Liver (tissue), 9 donors: Measurements from ENCODE around the gene HSD17B12. TPM values are rescaled to one million over a fixed set of nuclear protein-coding genes. Genes with fewer than 3 reads are reported as not detected.

Experiments used
- DNase-seq: peaks from one replicate; pipeline ENCODE4 v3.0.0-alpha.2; 2017; ENCODE audit warnings: low spot score
- H3K27ac ChIP-seq, 2 donors: one replicate each; pipeline ENCODE4 v1.7.0; 2013; ENCODE audit warnings: inconsistent platforms in 2 of 2, low read length in 2 of 2, control low read depth in 1 of 2, low read depth in 1 of 2, mild to moderate bottlenecking in 1 of 2
- H3K27me3 ChIP-seq, 4 donors: one replicate each; pipeline versions ENCODE4 v1.6.1 to v1.7.0; 2013; ENCODE audit warnings: low read length in 3 of 4, inconsistent platforms in 1 of 4, mild to moderate bottlenecking in 1 of 4, moderate library complexity in 1 of 4; ENCODE audit not compliant: control insufficient read depth in 4 of 4, insufficient read depth in 4 of 4
- H3K36me3 ChIP-seq, 4 donors: one replicate each; pipeline versions ENCODE4 v1.6.1 to v1.7.0; 2013; ENCODE audit warnings: low read length in 3 of 4, mild to moderate bottlenecking in 3 of 4, low read depth in 1 of 4, moderate library complexity in 1 of 4; ENCODE audit not compliant: control insufficient read depth in 4 of 4, insufficient read depth in 3 of 4
- H3K4me1 ChIP-seq, 4 donors: one replicate each; pipeline versions ENCODE4 v1.6.1 to v1.7.0; 2013; ENCODE audit warnings: low read length in 3 of 4, mild to moderate bottlenecking in 3 of 4, moderate library complexity in 1 of 4; ENCODE audit not compliant: control insufficient read depth in 4 of 4, insufficient read depth in 4 of 4
- H3K4me3 ChIP-seq, 3 donors: one replicate each; pipeline versions ENCODE4 v1.6.1 to v1.7.0; 2013; ENCODE audit warnings: low read length in 3 of 3, control low read depth in 1 of 3, low read depth in 1 of 3, mild to moderate bottlenecking in 1 of 3
- H3K9ac ChIP-seq, 2 donors: one replicate each; pipeline ENCODE4 v1.7.0; 2013; ENCODE audit warnings: low read length in 2 of 2, mild to moderate bottlenecking in 2 of 2, moderate library complexity in 2 of 2, control low read depth in 1 of 2, low read depth in 1 of 2
- H3K9me3 ChIP-seq, 4 donors: one replicate each; pipeline versions ENCODE4 v1.6.1 to v1.7.0; 2013; ENCODE audit warnings: low read length in 3 of 4; ENCODE audit not compliant: control insufficient read depth in 4 of 4
- ATF3 ChIP-seq: IDR thresholded peaks from 2 replicates; pipeline ENCODE4 v1.6.1; 2016; ENCODE audit warnings: antibody characterized with exemption
- CTCF ChIP-seq: fragments of 150-350 bp; IDR thresholded peaks from 2 replicates; pipeline ENCODE4 v1.5.1; 2017; ENCODE audit warnings: improper control_type of control experiment, low read depth, low read length; ENCODE audit not compliant: missing input control
- EGR1 ChIP-seq, 2 donors: IDR thresholded peaks; 2 replicates each; pipeline ENCODE4 v1.6.1; 2016 to 2018; ENCODE audit warnings: antibody characterized with exemption in 2 of 2, low read depth in 2 of 2
- FOXA1 ChIP-seq: IDR thresholded peaks from 2 replicates; pipeline ENCODE4 v1.6.1; 2016; ENCODE audit warnings: antibody characterized with exemption
- FOXA2 ChIP-seq: IDR thresholded peaks from 2 replicates; pipeline ENCODE4 v1.6.1; 2016; ENCODE audit warnings: antibody characterized with exemption
- GABPA ChIP-seq, 2 donors: IDR thresholded peaks in 1 of 2; conservative IDR thresholded peaks in 1 of 2; 2 replicates each; pipeline ENCODE4 v1.6.1; 2016; ENCODE audit warnings: antibody characterized with exemption in 2 of 2, mild to moderate bottlenecking in 1 of 2, moderate library complexity in 1 of 2
- HNF4A ChIP-seq, 2 donors: conservative IDR thresholded peaks; 2 replicates each; pipeline ENCODE4 v1.6.1; 2016; ENCODE audit warnings: antibody characterized with exemption in 2 of 2, mild to moderate bottlenecking in 2 of 2
- HNF4G ChIP-seq: IDR thresholded peaks from 2 replicates; pipeline ENCODE4 v1.6.1; 2016; ENCODE audit warnings: antibody characterized with exemption
- JUND ChIP-seq, 2 donors: IDR thresholded peaks; 2 replicates each; pipeline ENCODE4 v1.6.1; 2016; ENCODE audit warnings: antibody characterized with exemption in 2 of 2
- MAX ChIP-seq: IDR thresholded peaks from 2 replicates; pipeline ENCODE4 v1.6.1; 2016; ENCODE audit warnings: antibody characterized with exemption
- NR2F2 ChIP-seq: IDR thresholded peaks from 2 replicates; pipeline ENCODE4 v1.6.1; 2016; ENCODE audit warnings: antibody characterized with exemption
- RAD21 ChIP-seq, 2 donors: IDR thresholded peaks; 2 replicates each; pipeline ENCODE4 v1.6.1; 2016; ENCODE audit warnings: antibody characterized with exemption in 2 of 2, mild to moderate bottlenecking in 2 of 2
- RXRA ChIP-seq, 2 donors: IDR thresholded peaks; 2 replicates each; pipeline ENCODE4 v1.6.1; 2017 to 2018; ENCODE audit warnings: antibody characterized with exemption in 2 of 2, mild to moderate bottlenecking in 1 of 2
- SP1 ChIP-seq: IDR thresholded peaks from 2 replicates; pipeline ENCODE4 v1.6.1; 2018; ENCODE audit warnings: antibody characterized with exemption, mild to moderate bottlenecking
- TAF1 ChIP-seq: conservative IDR thresholded peaks from 2 replicates; pipeline ENCODE4 v1.6.1; 2016; ENCODE audit warnings: antibody characterized with exemption, mild to moderate bottlenecking
- YY1 ChIP-seq: IDR thresholded peaks from 2 replicates; pipeline ENCODE4 v1.6.1; 2016; ENCODE audit warnings: antibody characterized with exemption, mild to moderate bottlenecking
- ZBTB33 ChIP-seq: IDR thresholded peaks from 2 replicates; pipeline ENCODE4 v1.6.1; 2016; ENCODE audit warnings: antibody characterized with exemption
- WGBS: extraction: QIAGEN DNeasy Blood & Tissue Kit; methylation state at CpG from one replicate; pipeline ENCODE4 v1.1.7; 2013; 5-methylcytosine and 5-hydroxymethylcytosine counted together
- polyA plus RNA-seq, 2 donors: library from polyadenylated mRNA; stranded (reverse) in 1 of 2; unstranded in 1 of 2; fragments of 200-250 nt in 1 of 2; fragments of >200 nt in 1 of 2; fragmentation: Nextera tagmentation in 1 of 2; extraction: Ambion mirVana in 1 of 2; gene quantifications; one replicate each; pipeline versions ENCODE4 v1.2.1 to v1.2.3, GENCODE V29; 2013 to 2015
- total RNA-seq, 2 donors: library from RNA; depleted of rRNA; stranded (reverse); fragments of >200 nt; gene quantifications; one replicate each; pipeline ENCODE4 v1.2.3, GENCODE V29; 2014
- donor health status: healthy.
- donor health status: healthy.
- donor health status: healthy.
- donor health status: healthy.
- donor health status: healthy.

Gene HSD17B12
- total and polyA plus RNA-seq, 4 donors, result 50.3 to 126 (median 68.3) TPM

GRCh38 chr11:43812471-43812870 is 131.9 kb downstream of the HSD17B12 start:
- H3K36me3 ChIP-seq, result peaks cover 0 to 5% (median 1%) of the 10 kb centered on the region in 4 donors
- H3K27me3 ChIP-seq, result no peaks in the 10 kb centered on the region
- H3K9ac ChIP-seq, result no peak overlapping the region
- no peak overlapping the region for H3K27ac ChIP-seq
- no peaks in the 10 kb centered on the region for H3K9me3 ChIP-seq
- H3K4me3 ChIP-seq, result no peak overlapping the region
- no peak for DNase-seq
- no peak for TF ChIP-seq SP1
- H3K4me1 ChIP-seq, result no peaks in the 10 kb centered on the region

- Histone ChIP-seq H3K27ac (no peak overlapping the region), H3K9me3 (no peaks in the 10 kb centered on the region), H3K9ac (no peak overlapping the region), H3K4me3 (no peak overlapping the region), H3K4me1 (no peaks in the 10 kb centered on the region), H3K27me3 (no peaks in the 10 kb centered on the region), H3K36me3 (peaks cover 1 to 5% (median 3%) of the 10 kb centered on the region in 4 donors)
- WGBS, result 93% methylated on average over 1 of the region's 1 CpG
- TF ChIP-seq NR2F2 (no peak), YY1 (no peak), JUND (IDR thresholded peaks at IDR 0.05) (no peak), HNF4A (conservative IDR thresholded peaks at IDR 0.05) (no peak), ZBTB33 (no peak), SP1 (no peak)
- DNase-seq, result no peak
These were observed 137.7 kb downstream of the HSD17B12 start for GRCh38 chr11:43818220-43818619.

- Histone ChIP-seq H3K9ac (no peak overlapping the region), H3K4me1 (no peaks in the 10 kb centered on the region), H3K27ac (no peak overlapping the region), H3K9me3 (no peaks in the 10 kb centered on the region), H3K4me3 (no peak overlapping the region), H3K27me3 (no peaks in the 10 kb centered on the region), H3K36me3 (peaks cover 1 to 5% (median 3%) of the 10 kb centered on the region in 4 donors)
- 96% methylated on average over 2 of the region's 2 CpGs for WGBS
- TF ChIP-seq FOXA1 (no peak), FOXA2 (no peak), GABPA (IDR thresholded peaks at IDR 0.05 in 1 of 2, conservative IDR thresholded peaks at IDR 0.05 in 1 of 2) (no peak), MAX (no peak), RXRA (IDR thresholded peaks at IDR 0.05) (no peak), JUND (IDR thresholded peaks at IDR 0.05) (no peak), EGR1 (IDR thresholded peaks at IDR 0.05; ENCODE audit: low read depth in 2 of 2) (no peak), ZBTB33 (no peak), HNF4A (conservative IDR thresholded peaks at IDR 0.05) (no peak), SP1 (no peak), HNF4G (no peak), RAD21 (IDR thresholded peaks at IDR 0.05) (no peak), ATF3 (no peak), TAF1 (no peak), CTCF (no peak)
- no peak for DNase-seq
These were observed 139.4 kb downstream of the HSD17B12 start for GRCh38 chr11:43819926-43820325.
